ENCODE results near the gene KRTAP4-7. TPM values are rescaled to one million over a fixed set of nuclear protein-coding genes. Genes with fewer than 3 reads are reported as not detected.

KRTAP4-7 gene
- total and polyA plus RNA-seq, 2 donors (not counting 3 experiments of a cell fraction or from before 2014, with no cell fraction given), result not detected

GRCh38 chr17:41049110-41049509, 34.8 kb upstream of the KRTAP4-7 start:
- dilution Hi-C loops (cut with MboI; ENCODE audit: extremely low pct_ligation_motif_present, low sequenced_read_pairs) (no loop called here), intact Hi-C loops (cut with micrococcal nuclease) (no loop called here)
- Histone ChIP-seq H3K79me2 (ENCODE audit: control insufficient read depth, insufficient read depth, low read length) (no peaks in the 10 kb centered on the region), H3K9ac (replicated peaks; ENCODE audit: extremely low read depth, insufficient read depth, low read length) (no peak overlapping the region), H3K36me3 (ENCODE audit: control insufficient read depth in 2 of 2, extremely low read depth in 1 of 2, insufficient read depth in 2 of 2, low read length in 2 of 2) (no peaks in the 10 kb centered on the region), H3K4me3 (replicated peaks in 1 of 3; ENCODE audit: insufficient read depth in 1 of 3, low read depth in 1 of 3, low read length in 3 of 3) (no peak overlapping the region), H3K4me1 (ENCODE audit: control insufficient read depth, extremely low read depth, insufficient read depth, low read length) (no peaks in the 10 kb centered on the region), H2AFZ (ENCODE audit: low read depth, low read length) (no peak overlapping the region), H3K9me3 (replicated peaks; ENCODE audit: control insufficient read depth, insufficient read depth, low read length) (no peaks in the 10 kb centered on the region), H3K4me2 (ENCODE audit: insufficient read depth, low read length) (no peak overlapping the region), H3K27ac (ENCODE audit: insufficient read depth, low read depth, low read length) (no peak overlapping the region), H3K27me3 (ENCODE audit: control insufficient read depth in 2 of 2, insufficient read depth in 2 of 2, low read length in 2 of 2) (peaks cover 5 to 7% of the 10 kb centered on the region in 2 experiments), H4K20me1 (replicated peaks; ENCODE audit: control insufficient read depth, extremely low read depth, insufficient read depth, low read length) (no peaks in the 10 kb centered on the region), H3K9me1 (replicated peaks; ENCODE audit: control insufficient read depth, extremely low read depth, insufficient read depth, low read length) (no peaks in the 10 kb centered on the region)
- ChIA-PET CTCF (no interaction called here), POLR2A (no interaction called here)
- DNase-seq (ENCODE audit: low read depth, low spot score), result no peak
- TF ChIP-seq FOS (IDR thresholded peaks at IDR 0.05; ENCODE audit: borderline replicate concordance, insufficient read depth, low read length), result peak; percentile 52
- no peak for TF ChIP-seq MYC (IDR thresholded peaks at IDR 0.05; ENCODE audit: low read depth, low read length)
- BruUV-seq (replicated peaks), result no TSS peak
- FAIRE-seq, result no peak

GRCh38 chr17:41052566-41052965, 31.4 kb upstream of the KRTAP4-7 start:
- TF ChIP-seq EZH2 (IDR thresholded peaks at IDR 0.05; ENCODE audit: borderline replicate concordance, low read depth, low read length, severe bottlenecking) (no peak), POLR2A (IDR thresholded peaks at IDR 0.05; ENCODE audit: low read depth, low read length) (no peak), MAX (IDR thresholded peaks at IDR 0.05; ENCODE audit: insufficient read depth, insufficient read length) (no peak), MYC (IDR thresholded peaks at IDR 0.05; ENCODE audit: low read depth, low read length) (no peak), GATA2 (IDR thresholded peaks at IDR 0.05; ENCODE audit: insufficient read depth, insufficient read length, low read depth, low read length) (no peak), FOS (IDR thresholded peaks at IDR 0.05; ENCODE audit: borderline replicate concordance, insufficient read depth, low read length) (no peak), JUN (IDR thresholded peaks at IDR 0.05; ENCODE audit: borderline replicate concordance, insufficient read depth, insufficient read length, low read depth) (no peak), POLR2AphosphoS5 (IDR thresholded peaks at IDR 0.05; ENCODE audit: insufficient read depth, low read depth, low read length) (no peak), CTCF (IDR thresholded peaks at IDR 0.05; ENCODE audit: extremely low read depth in 1 of 2, insufficient read depth in 1 of 2, low read depth in 1 of 2, low read length in 2 of 2) (no peak)
- Histone ChIP-seq H3K4me3 (replicated peaks in 1 of 3; ENCODE audit: insufficient read depth in 1 of 3, low read depth in 1 of 3, low read length in 3 of 3) (no peak overlapping the region), H3K36me3 (ENCODE audit: control insufficient read depth in 2 of 2, extremely low read depth in 1 of 2, insufficient read depth in 2 of 2, low read length in 2 of 2) (no peaks in the 10 kb centered on the region), H3K9me1 (replicated peaks; ENCODE audit: control insufficient read depth, extremely low read depth, insufficient read depth, low read length) (no peaks in the 10 kb centered on the region), H3K27me3 (ENCODE audit: control insufficient read depth in 2 of 2, insufficient read depth in 2 of 2, low read length in 2 of 2) (peaks cover 3 to 5% of the 10 kb centered on the region in 2 experiments), H3K9me3 (replicated peaks; ENCODE audit: control insufficient read depth, insufficient read depth, low read length) (no peaks in the 10 kb centered on the region), H3K79me2 (ENCODE audit: control insufficient read depth, insufficient read depth, low read length) (no peaks in the 10 kb centered on the region), H3K4me1 (ENCODE audit: control insufficient read depth, extremely low read depth, insufficient read depth, low read length) (no peaks in the 10 kb centered on the region), H3K9ac (replicated peaks; ENCODE audit: extremely low read depth, insufficient read depth, low read length) (no peak overlapping the region), H3K4me2 (ENCODE audit: insufficient read depth, low read length) (no peak overlapping the region), H4K20me1 (replicated peaks; ENCODE audit: control insufficient read depth, extremely low read depth, insufficient read depth, low read length) (no peaks in the 10 kb centered on the region), H2AFZ (ENCODE audit: low read depth, low read length) (no peak overlapping the region), H3K27ac (ENCODE audit: insufficient read depth, low read depth, low read length) (no peak overlapping the region)
- no peak for DNase-seq (ENCODE audit: low read depth, low spot score)
- BruUV-seq (replicated peaks), result no TSS peak
- ChIA-PET CTCF (interaction anchor here (1.2 kb wide), 1 partner anchor 497 kb away, joined by 3 read pairs; no protein-coding TSS in a partner anchor), POLR2A (no interaction called here)
- no peak for FAIRE-seq
- dilution Hi-C loops (cut with MboI; ENCODE audit: extremely low pct_ligation_motif_present, low sequenced_read_pairs) (no loop called here), intact Hi-C loops (cut with micrococcal nuclease) (no loop called here)
